ENCODE data around the gene THPO.

THPO gene

GRCh38 chr3:184386047-184386806 lies 8.2 kb upstream of the THPO start:
- ChIA-PET POLR2A (no interaction called here), CTCF (interaction anchor here (1.5 to 6.7 kb wide), 3 partner anchors 12 to 155 kb away, joined by 3 to 53 read pairs (median 9); no protein-coding TSS in a partner anchor)
- H3K27me3 ChIP-seq (replicated peaks in 2 of 5; ENCODE audit: control insufficient read depth in 4 of 5, insufficient read depth in 5 of 5, low read length in 4 of 5) = peaks cover 0 to 30% (median 19%) of the 10 kb centered on the region in 5 experiments

GRCh38 chr3:184384856-184385422 lies 6.9 kb upstream of the THPO start:
- POLR2A ChIA-PET = no interaction called here
- Histone ChIP-seq H3K9me3 (ENCODE audit: control extremely low read depth in 1 of 5, control insufficient read depth in 4 of 5, insufficient read depth in 2 of 5, low read depth in 1 of 5, low read length in 4 of 5) (no peaks in the 10 kb centered on the region), H3K27me3 (replicated peaks in 2 of 5; ENCODE audit: control insufficient read depth in 4 of 5, insufficient read depth in 5 of 5, low read length in 4 of 5) (peaks cover 0 to 39% (median 21%) of the 10 kb centered on the region in 5 experiments), H3K27ac (ENCODE audit: insufficient read depth in 1 of 2, low read depth in 1 of 2, low read length in 2 of 2, poor library complexity in 1 of 2, severe bottlenecking in 2 of 2) (no peak overlapping the region), H3K4me3 (ENCODE audit: control insufficient read depth in 1 of 7, extremely low read depth in 1 of 7, insufficient read depth in 4 of 7, low read depth in 2 of 7, low read length in 6 of 7) (no peak overlapping the region), H3K36me3 (ENCODE audit: control insufficient read depth in 4 of 4, insufficient read depth in 4 of 4, low read length in 3 of 4) (no peaks in the 10 kb centered on the region), H3K4me1 (ENCODE audit: control extremely low read depth in 1 of 4, control insufficient read depth in 4 of 4, insufficient read depth in 4 of 4, low read length in 3 of 4) (peaks cover 2 to 18% (median 15%) of the 10 kb centered on the region in 4 experiments)
- CTCF ChIA-PET = interaction anchor here (0.7 to 6.7 kb wide), 5 partner anchors 11 to 157 kb away, joined by 3 to 53 read pairs (median 3); no protein-coding TSS in a partner anchor
- DNase-seq = no peak
- 100% methylated on average over 7 of the region's 8 CpGs for WGBS (ENCODE audit: insufficient coverage)

More at GRCh38 chr3:184386047-184386806, 8.2 kb upstream of the THPO start:
- Histone ChIP-seq H3K36me3 (ENCODE audit: control insufficient read depth in 4 of 4, insufficient read depth in 4 of 4, low read length in 3 of 4) (no peaks in the 10 kb centered on the region), H3K4me3 (ENCODE audit: control insufficient read depth in 1 of 7, extremely low read depth in 1 of 7, insufficient read depth in 4 of 7, low read depth in 2 of 7, low read length in 6 of 7) (no peak overlapping the region), H3K4me1 (ENCODE audit: control extremely low read depth in 1 of 4, control insufficient read depth in 4 of 4, insufficient read depth in 4 of 4, low read length in 3 of 4) (peaks cover 0 to 7% (median 5%) of the 10 kb centered on the region in 4 experiments), H3K9me3 (ENCODE audit: control extremely low read depth in 1 of 5, control insufficient read depth in 4 of 5, insufficient read depth in 2 of 5, low read depth in 1 of 5, low read length in 4 of 5) (no peaks in the 10 kb centered on the region), H3K27ac (ENCODE audit: insufficient read depth in 1 of 2, low read depth in 1 of 2, low read length in 2 of 2, poor library complexity in 1 of 2, severe bottlenecking in 2 of 2) (no peak overlapping the region)
- DNase-seq = no peak
- 66% methylated on average over 30 of the region's 37 CpGs for whole genome bisulfite sequencing (ENCODE audit: insufficient coverage)

DNA sequence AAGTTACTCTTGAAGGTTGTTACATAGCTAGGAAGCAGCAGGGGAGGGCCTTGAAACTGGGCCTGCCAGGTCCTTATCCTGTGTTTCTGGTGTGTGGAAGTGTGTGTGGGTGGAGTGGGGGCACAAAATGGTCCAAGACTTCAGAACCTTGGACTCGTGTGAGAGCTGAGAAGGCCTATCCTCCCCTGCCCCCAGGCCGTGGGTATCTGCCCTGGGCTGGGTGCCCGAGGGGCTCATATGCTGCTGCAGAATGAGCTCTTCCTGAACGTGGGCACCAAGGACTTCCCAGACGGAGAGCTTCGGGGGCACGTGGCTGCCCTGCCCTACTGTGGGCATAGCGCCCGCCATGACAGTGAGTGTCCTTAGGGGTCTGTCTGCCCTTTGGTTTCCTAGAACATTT lies 6.3 kb upstream of the THPO start:
- H3K27me3 ChIP-seq (replicated peaks in 2 of 5; ENCODE audit: control insufficient read depth in 4 of 5, insufficient read depth in 5 of 5, low read length in 4 of 5) = peaks cover 0 to 41% (median 21%) of the 10 kb centered on the region in 5 experiments
- peaks cover 2 to 18% (median 15%) of the 10 kb centered on the region in 4 experiments for H3K4me1 ChIP-seq (ENCODE audit: control extremely low read depth in 1 of 4, control insufficient read depth in 4 of 4, insufficient read depth in 4 of 4, low read length in 3 of 4)
- H3K4me3 ChIP-seq (ENCODE audit: control insufficient read depth in 1 of 7, extremely low read depth in 1 of 7, insufficient read depth in 4 of 7, low read depth in 2 of 7, low read length in 6 of 7) = no peak overlapping the region
- CTCF ChIA-PET = interaction anchor here (1.0 to 6.7 kb wide), 4 partner anchors 10 to 157 kb away, joined by 3 to 53 read pairs (median 6); no protein-coding TSS in a partner anchor
- no peaks in the 10 kb centered on the region for H3K9me3 ChIP-seq (ENCODE audit: control extremely low read depth in 1 of 5, control insufficient read depth in 4 of 5, insufficient read depth in 2 of 5, low read depth in 1 of 5, low read length in 4 of 5)
- WGBS (ENCODE audit: insufficient coverage) = 86% methylated on average over 8 of the region's 9 CpGs
- POLR2A ChIA-PET = interaction anchor here (0.6 kb wide), 1 partner anchor 71 kb away, joined by 3 read pairs; no protein-coding TSS in a partner anchor
- H3K36me3 ChIP-seq (ENCODE audit: control insufficient read depth in 4 of 4, insufficient read depth in 4 of 4, low read length in 3 of 4) = no peaks in the 10 kb centered on the region
- H3K27ac ChIP-seq (ENCODE audit: insufficient read depth in 1 of 2, low read depth in 1 of 2, low read length in 2 of 2, poor library complexity in 1 of 2, severe bottlenecking in 2 of 2) = no peak overlapping the region
- DNase-seq = no peak

- Histone ChIP-seq H3K27ac (ENCODE audit: insufficient read depth in 1 of 2, low read depth in 1 of 2, low read length in 2 of 2, poor library complexity in 1 of 2, severe bottlenecking in 2 of 2) (no peak overlapping the region), H3K36me3 (ENCODE audit: control insufficient read depth in 4 of 4, insufficient read depth in 4 of 4, low read length in 3 of 4) (no peaks in the 10 kb centered on the region), H3K9me3 (ENCODE audit: control extremely low read depth in 1 of 5, control insufficient read depth in 4 of 5, insufficient read depth in 2 of 5, low read depth in 1 of 5, low read length in 4 of 5) (no peaks in the 10 kb centered on the region), H3K27me3 (replicated peaks in 2 of 5; ENCODE audit: control insufficient read depth in 4 of 5, insufficient read depth in 5 of 5, low read length in 4 of 5) (peaks cover 0 to 47% (median 23%) of the 10 kb centered on the region in 5 experiments), H3K4me1 (ENCODE audit: control extremely low read depth in 1 of 4, control insufficient read depth in 4 of 4, insufficient read depth in 4 of 4, low read length in 3 of 4) (peaks cover 2 to 18% (median 15%) of the 10 kb centered on the region in 4 experiments), H3K4me3 (ENCODE audit: control insufficient read depth in 1 of 7, extremely low read depth in 1 of 7, insufficient read depth in 4 of 7, low read depth in 2 of 7, low read length in 6 of 7) (no peak overlapping the region)
- CTCF ChIA-PET = interaction anchor here (1.2 to 6.7 kb wide), 3 partner anchors 9 to 12 kb away, joined by 3 to 53 read pairs (median 14); no protein-coding TSS in a partner anchor
- DNase-seq = no peak
- POLR2A ChIA-PET = no interaction called here
- 94% methylated on average over 11 of the region's 15 CpGs for WGBS (ENCODE audit: insufficient coverage)
Measured at GRCh38 chr3:184383033-184383740, 5.2 kb upstream of the THPO start.

DNA sequence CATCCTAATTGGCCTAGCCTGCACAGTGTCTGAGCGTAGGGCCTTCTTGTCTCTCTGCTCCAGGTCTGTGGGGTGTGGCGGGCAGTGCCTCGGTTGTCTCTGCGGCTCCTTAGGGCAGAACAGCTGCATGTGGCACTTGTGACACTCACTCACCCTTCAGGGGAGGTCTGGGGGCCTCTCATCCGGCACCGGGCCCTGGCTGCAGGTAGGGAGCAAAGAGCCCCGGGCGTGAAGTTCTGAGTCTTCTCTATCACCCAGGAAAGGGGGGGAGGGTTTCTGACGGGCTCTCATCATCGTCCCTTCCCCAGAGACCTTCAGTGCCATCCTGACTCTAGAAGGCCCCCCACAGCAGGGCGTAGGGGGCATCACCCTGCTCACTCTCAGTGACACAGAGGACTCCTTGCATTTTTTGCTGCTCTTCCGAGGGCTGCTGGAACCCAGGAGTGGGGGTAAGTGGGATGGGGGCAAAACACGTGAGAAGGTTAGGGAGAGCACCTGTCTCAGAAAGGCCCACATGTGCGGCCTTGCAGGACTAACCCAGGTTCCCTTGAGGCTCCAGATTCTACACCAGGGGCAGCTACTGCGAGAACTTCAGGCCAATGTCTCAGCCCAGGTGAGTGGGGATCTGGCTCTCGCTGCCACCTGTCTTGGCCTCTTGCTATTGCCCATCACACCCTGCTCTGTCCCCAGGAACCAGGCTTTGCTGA lies 4.5 kb upstream of the THPO start:
- no peak for DNase-seq
- no peaks in the 10 kb centered on the region for H3K36me3 ChIP-seq (ENCODE audit: control insufficient read depth in 4 of 4, insufficient read depth in 4 of 4, low read length in 3 of 4)
- no peaks in the 10 kb centered on the region for H3K9me3 ChIP-seq (ENCODE audit: control extremely low read depth in 1 of 5, control insufficient read depth in 4 of 5, insufficient read depth in 2 of 5, low read depth in 1 of 5, low read length in 4 of 5)
- peaks cover 0 to 47% (median 22%) of the 10 kb centered on the region in 5 experiments for H3K27me3 ChIP-seq (replicated peaks in 2 of 5; ENCODE audit: control insufficient read depth in 4 of 5, insufficient read depth in 5 of 5, low read length in 4 of 5)
- CTCF ChIA-PET = interaction anchor here (0.8 to 2.5 kb wide), 2 partner anchors 10 to 160 kb away, joined by 3 to 14 read pairs; no protein-coding TSS in a partner anchor
- no peak overlapping the region for H3K27ac ChIP-seq (ENCODE audit: insufficient read depth in 1 of 2, low read depth in 1 of 2, low read length in 2 of 2, poor library complexity in 1 of 2, severe bottlenecking in 2 of 2)
- POLR2A ChIA-PET = no interaction called here
- peaks cover 2 to 23% (median 18%) of the 10 kb centered on the region in 4 experiments for H3K4me1 ChIP-seq (ENCODE audit: control extremely low read depth in 1 of 4, control insufficient read depth in 4 of 4, insufficient read depth in 4 of 4, low read length in 3 of 4)
- H3K4me3 ChIP-seq (ENCODE audit: control insufficient read depth in 1 of 7, extremely low read depth in 1 of 7, insufficient read depth in 4 of 7, low read depth in 2 of 7, low read length in 6 of 7) = no peak overlapping the region
- WGBS (ENCODE audit: insufficient coverage) = 97% methylated on average over 14 of the region's 16 CpGs

- no peaks in the 10 kb centered on the region for H3K9me3 ChIP-seq (ENCODE audit: control extremely low read depth in 1 of 5, control insufficient read depth in 4 of 5, insufficient read depth in 2 of 5, low read depth in 1 of 5, low read length in 4 of 5)
- peaks cover 0 to 45% (median 22%) of the 10 kb centered on the region in 5 experiments for H3K27me3 ChIP-seq (replicated peaks in 2 of 5; ENCODE audit: control insufficient read depth in 4 of 5, insufficient read depth in 5 of 5, low read length in 4 of 5)
- DNase-seq = peak; percentile 11 to 76 (median 56)
- no peaks in the 10 kb centered on the region for H3K36me3 ChIP-seq (ENCODE audit: control insufficient read depth in 4 of 4, insufficient read depth in 4 of 4, low read length in 3 of 4)
- ChIA-PET CTCF (interaction anchor here (0.8 to 2.5 kb wide), 6 partner anchors 9 to 161 kb away, joined by 3 to 14 read pairs (median 3); partner anchors contain the start of gene FAM131A), POLR2A (no interaction called here)
- peak overlapping the region in 4 of 7 experiments; percentile 25 to 64 (median 42) for H3K4me3 ChIP-seq (ENCODE audit: control insufficient read depth in 1 of 7, extremely low read depth in 1 of 7, insufficient read depth in 4 of 7, low read depth in 2 of 7, low read length in 6 of 7)
- peaks cover 2 to 27% (median 21%) of the 10 kb centered on the region in 4 experiments for H3K4me1 ChIP-seq (ENCODE audit: control extremely low read depth in 1 of 4, control insufficient read depth in 4 of 4, insufficient read depth in 4 of 4, low read length in 3 of 4)
- WGBS (ENCODE audit: insufficient coverage) = 12% methylated on average over 29 of the region's 55 CpGs
- no peak overlapping the region for H3K27ac ChIP-seq (ENCODE audit: insufficient read depth in 1 of 2, low read depth in 1 of 2, low read length in 2 of 2, poor library complexity in 1 of 2, severe bottlenecking in 2 of 2)
Measured at GRCh38 chr3:184381261-184382224, 3.5 kb upstream of the THPO start.

All from common myeloid progenitor, CD34-positive (primary cell).